Gastrocnemius medialis (tissue), 4 donors: ENCODE measurements around the gene HES2. TPM values are rescaled to one million over a fixed set of nuclear protein-coding genes. Genes with fewer than 3 reads are reported as not detected.

Experiments used
- ATAC-seq, 2 donors: fragments of 150-250 bp; one replicate each; pipeline ENCODE4 v1.9.1; 2016
- DNase-seq, 2 donors: peaks; one replicate each; pipeline ENCODE4 v3.0.0-alpha.2; 2019
- H3K27ac ChIP-seq, 4 donors: fragments of 200-600 bp; sonication (generic); 1 replicate in 1 of 4; 2 replicates in 3 of 4; pipeline ENCODE4 v1.5.1; 2016 to 2018; ENCODE audit warnings: mild to moderate bottlenecking in 2 of 4, moderate library complexity in 1 of 4
- H3K27me3 ChIP-seq, 3 donors: fragments of 200-600 bp; sonication (generic) in 2 of 3; 1 replicate in 1 of 3; 2 replicates in 2 of 3; pipeline versions ENCODE4 v1.5.1 to v1.6.0; 2016 to 2019; ENCODE audit warnings: mild to moderate bottlenecking in 1 of 3, moderate library complexity in 1 of 3
- H3K36me3 ChIP-seq, 2 donors: fragments of 200-600 bp; sonication (generic) in 1 of 2; one replicate each; pipeline ENCODE4 v1.5.1; 2017 to 2018
- H3K4me1 ChIP-seq, 2 donors: fragments of 200-600 bp; sonication (generic) in 1 of 2; one replicate each; pipeline ENCODE4 v1.5.1; 2016 to 2017; ENCODE audit warnings: mild to moderate bottlenecking in 2 of 2
- H3K4me3 ChIP-seq, 4 donors: fragments of 200-600 bp; sonication (generic) in 3 of 4; 1 replicate in 1 of 4; 2 replicates in 3 of 4; pipeline ENCODE4 v1.5.1; 2016 to 2019; ENCODE audit warnings: mild to moderate bottlenecking in 2 of 4
- H3K9me3 ChIP-seq, 3 donors: fragments of 200-600 bp; sonication (generic) in 2 of 3; 1 replicate in 1 of 3; 2 replicates in 2 of 3; pipeline ENCODE4 v1.5.1; 2016 to 2019
- POLR2A ChIP-seq, 2 donors: fragments of 450-650 bp; IDR thresholded peaks; one replicate each; pipeline ENCODE4 v1.6.1; 2017; ENCODE audit warnings: antibody characterized with exemption in 2 of 2, mild to moderate bottlenecking in 2 of 2, moderate library complexity in 2 of 2
- in situ Hi-C, 4 donors: fragments of 200-750 bp; cut with MboI; loops; one replicate each; pipeline versions ENCODE4 v1.15.0 to v1.8.0; 2017; ENCODE audit warnings: low sequenced_read_pairs in 4 of 4
- intact Hi-C: fragments of 100-400 bp; cut with DNase I; formaldehyde crosslinking; loops from one replicate; pipeline ENCODE4 v1.15.1; 2023; ENCODE audit warnings: low total_unique reads
- total RNA-seq, 4 donors: library from RNA; depleted of rRNA; stranded (reverse); fragments of >200 nt; gene quantifications; one replicate each; pipeline versions ENCODE4 v1.1.0 to v1.2.3, GENCODE V29; 2016
- TF ChIP-seq, protein P1 (sequence below), 5 experiments: fragments of 450-650 bp in 3 of 5; fragments of 200-600 bp in 2 of 5; sonication (generic) in 2 of 5; IDR thresholded peaks in 4 of 5; conservative IDR thresholded peaks in 1 of 5; 1 replicate in 4 of 5; 2 replicates in 1 of 5; pipeline ENCODE4 v1.5.1; 2016 to 2019; ENCODE audit warnings: antibody characterized with exemption in 5 of 5, mild to moderate bottlenecking in 3 of 5, moderate library complexity in 3 of 5

HES2 gene
- total RNA-seq, 4 donors from 2014 or later = 0.24 TPM; not detected in 3

DNA sequence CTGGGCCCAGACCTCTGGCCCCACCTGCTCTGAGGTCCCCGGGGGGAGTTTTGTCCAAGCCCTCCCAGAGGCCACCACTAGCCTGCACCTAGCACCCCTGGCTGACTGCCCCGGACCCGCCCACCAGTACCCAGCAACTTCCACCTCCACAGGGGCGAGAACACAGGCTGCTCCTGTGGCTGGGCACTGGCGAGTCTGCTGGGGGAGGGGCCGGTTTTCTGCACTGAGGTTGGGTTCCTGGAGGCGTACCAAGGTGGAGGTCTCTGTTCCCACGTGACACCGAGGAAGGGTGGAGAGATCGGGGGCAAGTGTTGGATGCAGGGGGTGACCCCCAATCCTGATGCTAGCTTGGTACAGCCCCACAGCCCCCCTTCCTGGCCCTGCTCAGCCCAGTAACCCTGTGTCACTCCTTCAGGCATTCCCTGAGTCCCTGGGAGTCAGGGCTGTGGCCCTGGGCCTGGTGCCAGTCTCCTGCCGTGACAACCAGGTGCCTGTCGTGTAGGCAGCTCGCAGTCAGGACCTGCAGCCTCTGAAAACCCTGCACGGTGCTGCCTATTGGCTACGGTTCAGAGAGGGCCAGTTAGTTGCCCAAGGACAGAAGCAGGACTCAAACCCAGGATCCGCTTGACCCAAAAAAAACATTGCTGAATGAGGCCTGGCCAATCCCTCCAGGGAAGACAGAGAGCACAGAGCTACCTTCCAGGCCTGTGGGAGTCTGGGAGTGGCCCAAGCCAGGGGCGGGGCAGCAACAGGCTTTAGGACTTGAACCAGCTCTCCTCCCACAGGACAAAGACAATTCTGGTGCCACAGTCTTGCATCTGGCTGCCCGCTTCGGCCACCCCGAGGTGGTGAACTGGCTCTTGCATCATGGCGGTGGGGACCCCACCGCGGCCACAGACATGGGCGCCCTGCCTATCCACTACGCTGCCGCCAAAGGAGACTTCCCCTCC, 8.0 kb upstream of the HES2 start:
- peaks cover 54 to 74% (median 63%) of the 10 kb centered on the region in 3 donors for H3K27me3 ChIP-seq
- no peak overlapping the region for H3K27ac ChIP-seq
- no peaks in the 10 kb centered on the region for H3K36me3 ChIP-seq
- in situ Hi-C loops = no loop called here
- peaks cover 9% of the 10 kb centered on the region in 2 donors for H3K4me1 ChIP-seq
- no peak overlapping the region for H3K4me3 ChIP-seq
- TF ChIP-seq, protein P1, sequence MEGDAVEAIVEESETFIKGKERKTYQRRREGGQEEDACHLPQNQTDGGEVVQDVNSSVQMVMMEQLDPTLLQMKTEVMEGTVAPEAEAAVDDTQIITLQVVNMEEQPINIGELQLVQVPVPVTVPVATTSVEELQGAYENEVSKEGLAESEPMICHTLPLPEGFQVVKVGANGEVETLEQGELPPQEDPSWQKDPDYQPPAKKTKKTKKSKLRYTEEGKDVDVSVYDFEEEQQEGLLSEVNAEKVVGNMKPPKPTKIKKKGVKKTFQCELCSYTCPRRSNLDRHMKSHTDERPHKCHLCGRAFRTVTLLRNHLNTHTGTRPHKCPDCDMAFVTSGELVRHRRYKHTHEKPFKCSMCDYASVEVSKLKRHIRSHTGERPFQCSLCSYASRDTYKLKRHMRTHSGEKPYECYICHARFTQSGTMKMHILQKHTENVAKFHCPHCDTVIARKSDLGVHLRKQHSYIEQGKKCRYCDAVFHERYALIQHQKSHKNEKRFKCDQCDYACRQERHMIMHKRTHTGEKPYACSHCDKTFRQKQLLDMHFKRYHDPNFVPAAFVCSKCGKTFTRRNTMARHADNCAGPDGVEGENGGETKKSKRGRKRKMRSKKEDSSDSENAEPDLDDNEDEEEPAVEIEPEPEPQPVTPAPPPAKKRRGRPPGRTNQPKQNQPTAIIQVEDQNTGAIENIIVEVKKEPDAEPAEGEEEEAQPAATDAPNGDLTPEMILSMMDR (IDR thresholded peaks at IDR 0.05 in 4 of 5, conservative IDR thresholded peaks at IDR 0.05 in 1 of 5) = no peak
- H3K9me3 ChIP-seq = no peaks in the 10 kb centered on the region
- ATAC-seq = no peak
- no peak for DNase-seq
- intact Hi-C loops = no loop called here

DNA sequence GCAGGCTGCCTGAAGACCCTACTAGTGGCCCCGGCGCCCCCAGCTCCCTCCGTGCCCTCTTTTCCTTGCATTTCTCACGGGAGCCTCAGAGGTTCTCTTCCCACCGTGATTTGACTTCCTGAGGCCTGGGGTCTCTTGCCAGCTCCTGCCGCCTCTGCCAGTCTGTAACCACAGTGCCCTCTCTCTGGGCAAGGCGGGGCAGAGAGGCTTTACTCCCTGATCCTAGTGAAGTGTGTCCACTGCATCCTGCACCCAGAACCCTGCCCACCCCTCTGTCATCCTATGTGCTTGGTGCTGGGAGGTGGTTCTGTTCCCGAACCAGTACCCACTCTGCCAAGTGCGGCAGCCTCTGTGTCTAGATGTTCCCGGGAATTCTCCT, 7.2 kb upstream of the HES2 start:
- no peak for ATAC-seq
- DNase-seq = no peak
- Histone ChIP-seq H3K27me3 (peaks cover 57 to 81% (median 71%) of the 10 kb centered on the region in 3 donors), H3K36me3 (no peaks in the 10 kb centered on the region), H3K27ac (no peak overlapping the region), H3K4me3 (no peak overlapping the region), H3K4me1 (peaks cover 9% of the 10 kb centered on the region in 2 donors), H3K9me3 (no peaks in the 10 kb centered on the region)
- intact Hi-C loops = no loop called here
- TF ChIP-seq, protein P1 (IDR thresholded peaks at IDR 0.05 in 4 of 5, conservative IDR thresholded peaks at IDR 0.05 in 1 of 5) = no peak
- no peak for TF ChIP-seq POLR2A (IDR thresholded peaks at IDR 0.05)
- in situ Hi-C loops = no loop called here

DNA sequence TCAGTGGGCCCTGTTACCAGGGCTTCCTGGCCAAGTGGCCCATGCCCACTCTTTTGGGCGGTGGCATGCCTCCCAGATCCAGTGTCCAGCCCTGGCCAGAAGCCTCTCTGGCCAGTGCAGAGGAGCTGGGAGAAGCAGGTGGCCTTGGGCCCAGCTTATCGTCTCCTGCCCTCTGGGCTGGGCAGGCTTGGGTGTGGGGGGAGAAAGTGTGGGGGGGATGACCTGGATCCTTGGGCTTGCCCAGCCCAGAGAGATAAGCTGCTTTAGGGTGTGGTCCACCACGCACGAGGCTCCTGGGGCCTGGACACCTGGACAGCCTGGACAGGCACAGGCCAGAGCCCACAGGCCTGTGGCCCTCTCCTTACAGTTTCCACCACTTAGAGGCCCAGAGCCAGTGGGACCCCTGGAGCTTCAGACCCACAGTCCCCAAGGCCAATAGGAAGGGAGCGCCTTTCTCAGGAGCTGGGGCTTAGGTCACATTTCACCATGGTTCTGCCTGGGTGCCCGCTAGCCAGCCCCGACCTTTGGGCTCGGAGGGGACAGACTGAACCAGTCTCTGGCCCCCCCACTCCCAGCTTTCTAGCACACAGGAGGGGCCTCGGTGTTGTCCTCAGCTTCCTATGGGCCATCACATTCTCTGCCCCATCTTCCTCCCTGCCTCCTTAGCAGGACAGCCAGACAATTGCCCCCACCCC, 6.7 kb upstream of the HES2 start:
- DNase-seq = no peak
- ATAC-seq = no peak
- H3K27ac ChIP-seq = no peak overlapping the region
- H3K4me3 ChIP-seq = no peak overlapping the region
- no peaks in the 10 kb centered on the region for H3K36me3 ChIP-seq
- H3K9me3 ChIP-seq = no peaks in the 10 kb centered on the region
- H3K4me1 ChIP-seq = peaks cover 9% of the 10 kb centered on the region in 2 donors
- H3K27me3 ChIP-seq = peaks cover 63 to 87% (median 76%) of the 10 kb centered on the region in 3 donors
- in situ Hi-C loops = no loop called here
- TF ChIP-seq, protein P1 (IDR thresholded peaks at IDR 0.05 in 4 of 5, conservative IDR thresholded peaks at IDR 0.05 in 1 of 5) = no peak
- TF ChIP-seq POLR2A (IDR thresholded peaks at IDR 0.05) = no peak
- intact Hi-C loops = no loop called here

DNA sequence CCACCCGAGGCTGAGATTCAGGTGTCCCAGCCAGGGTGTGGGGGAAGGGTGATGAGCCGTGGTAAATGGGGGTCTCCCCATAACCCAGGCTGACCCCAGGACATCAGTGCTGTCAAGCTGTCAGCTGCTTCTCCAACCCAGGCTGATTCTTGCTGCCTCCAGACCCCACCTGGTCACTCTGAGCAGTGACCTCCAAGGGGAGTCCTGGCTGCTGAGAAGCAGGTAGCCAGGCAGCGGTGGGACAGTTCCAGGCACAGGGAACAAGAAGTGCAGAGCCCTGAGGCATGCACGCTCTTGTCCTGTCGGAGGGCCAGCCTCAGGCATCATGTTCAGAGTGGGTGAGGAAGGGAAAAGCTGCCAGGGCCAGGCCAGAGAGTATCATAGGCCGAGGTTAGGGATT, 5.9 kb upstream of the HES2 start:
- no peak overlapping the region for H3K27ac ChIP-seq
- intact Hi-C loops (no loop called here), in situ Hi-C loops (no loop called here)
- H3K9me3 ChIP-seq = no peaks in the 10 kb centered on the region
- H3K4me3 ChIP-seq = no peak overlapping the region
- H3K27me3 ChIP-seq = peaks cover 70 to 92% (median 82%) of the 10 kb centered on the region in 3 donors
- no peak for DNase-seq
- ATAC-seq = no peak
- no peaks in the 10 kb centered on the region for H3K36me3 ChIP-seq
- peaks cover 9 to 10% of the 10 kb centered on the region in 2 donors for H3K4me1 ChIP-seq
- TF ChIP-seq, protein P1 (IDR thresholded peaks at IDR 0.05 in 4 of 5, conservative IDR thresholded peaks at IDR 0.05 in 1 of 5) = no peak
- TF ChIP-seq POLR2A (IDR thresholded peaks at IDR 0.05) = no peak
